Inferior parietal cortex (tissue), 1 donor: ENCODE results near the gene NCBP3.

Experiments used
- DNase-seq: peaks from one replicate; pipeline ENCODE4 v3.0.0-alpha.2; 2016; ENCODE audit errors: extremely low spot score

The NCBP3 gene

DNA sequence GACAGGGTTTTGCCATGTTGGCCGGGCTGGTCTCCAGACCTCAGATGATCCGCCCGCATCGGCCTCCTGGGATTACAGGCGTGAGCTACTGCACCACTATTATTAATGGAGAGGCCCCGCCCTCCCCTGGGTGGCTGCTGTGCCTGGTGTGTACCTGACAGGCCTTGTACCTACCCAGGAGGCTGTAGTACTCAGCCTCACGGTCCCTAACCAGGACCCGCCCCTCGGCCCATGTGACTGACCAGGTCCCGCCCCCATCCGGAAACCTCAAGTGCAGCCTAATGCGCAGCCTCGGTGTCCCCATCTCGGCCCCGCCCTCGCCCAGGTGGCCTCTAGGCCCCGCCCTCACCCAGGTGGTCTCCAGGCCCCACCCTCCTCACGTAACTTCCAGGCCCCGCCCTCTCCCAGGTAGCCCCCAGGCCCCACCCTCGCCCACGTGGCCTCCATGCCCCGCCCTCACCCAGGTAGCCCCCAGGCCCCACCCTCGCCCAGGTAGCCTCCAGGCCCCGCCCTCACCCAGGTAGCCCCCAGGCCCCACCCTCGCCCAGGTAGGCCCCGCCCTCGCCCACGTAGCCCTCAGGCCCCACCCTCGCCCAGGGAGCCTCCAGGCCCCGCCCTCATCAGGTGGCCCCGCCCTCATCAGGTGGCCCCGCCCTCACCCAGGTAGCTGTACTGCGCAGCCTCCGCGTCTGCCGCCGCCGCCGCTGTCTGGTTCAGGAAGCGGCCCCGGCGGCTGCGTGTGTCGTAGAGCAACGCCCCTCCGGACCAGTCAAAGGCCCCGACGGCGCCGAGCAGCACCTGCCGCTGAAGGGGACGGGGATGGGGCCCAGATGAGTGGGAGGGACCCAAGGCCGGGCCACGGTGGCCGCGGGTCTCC lies 91.3 kb downstream of the NCBP3 start:
- no peak for DNase-seq

DNA sequence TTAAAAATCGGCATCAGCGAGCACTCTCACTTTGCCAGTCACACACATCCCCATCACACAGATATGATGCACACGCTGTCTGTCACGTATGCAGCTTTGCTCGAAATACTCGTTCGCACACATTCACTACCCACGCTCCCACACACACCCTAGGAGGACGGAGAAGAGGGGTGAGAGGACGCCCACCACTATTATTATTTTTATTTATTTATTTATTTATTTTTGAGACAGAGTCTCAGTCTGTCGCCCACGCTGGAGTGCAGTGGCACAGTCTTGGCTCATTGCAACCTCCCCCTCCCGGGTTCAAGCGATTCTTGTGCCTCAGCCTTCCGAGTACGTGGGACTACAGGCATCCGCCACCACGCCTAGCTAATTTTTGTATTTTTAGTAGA lies 92.0 kb downstream of the NCBP3 start:
- DNase-seq: no peak

- DNase-seq: no peak
Measured at GRCh38 chr17:3753624-3754023, 92.4 kb downstream of the NCBP3 start.
